T-cell (primary cell): ENCODE data around the gene CCDC197. TPM values are rescaled to one million over a fixed set of nuclear protein-coding genes. Genes with fewer than 3 reads are reported as not detected.

Source experiments
- total RNA-seq, 35 experiments: library from RNA in 6 of 35; stranded (reverse) in 6 of 35; fragments of 120-200 nt in 1 of 35; gene quantifications; one replicate each; pipeline versions ENCODE4 v1.2.1 to v1.2.4 and lab custom pipeline; 2013 to 2026

The CCDC197 gene
- total RNA-seq, 5 donors from 2014 or later (not counting 1 experiment from before 2014, with no cell fraction given), result not detected

Other genes with a start within 250 kb of the CCDC197 start
- gene PRIMA1, start 208.8 kb upstream of the CCDC197 start, total RNA-seq, result not detected
- not detected for gene FAM181A, start 70.0 kb upstream of the CCDC197 start, total RNA-seq
- 1 to 10 TPM; 2.7 to 5.4 (median 3.3) TPM for gene ASB2, start 20.7 kb upstream of the CCDC197 start, total RNA-seq
- under 1 TPM; 0.09 to 0.57 (median 0.28) TPM for gene OTUB2, start 29.0 kb downstream of the CCDC197 start, total RNA-seq
- gene DDX24, start 83.9 kb downstream of the CCDC197 start, total RNA-seq, result 100 to 1,000 TPM; 258 to 448 (median 265) TPM
- 10 to 100 TPM in 3 of 5 donors, 1 to 10 TPM in 2; 7.1 to 10.4 (median 10.0) TPM for gene IFI27L1, start 84.0 kb downstream of the CCDC197 start, total RNA-seq
- gene IFI27, start 113.4 kb downstream of the CCDC197 start, total RNA-seq, result 1 to 10 TPM; 1.6 to 6.1 (median 1.8) TPM
- gene IFI27L2, start 132.3 kb downstream of the CCDC197 start, total RNA-seq, result 10 to 100 TPM; 18.2 to 37.4 (median 27.7) TPM
- gene PPP4R4, start 177.0 kb downstream of the CCDC197 start, total RNA-seq, result 1 to 10 TPM in 3 of 5 donors, under 1 TPM in 2; 0.41 to 2.5 (median 1.3) TPM